HG03342 (cell line): ENCODE measurements around the gene NUCB1.
"Not testable (repeated sequence)": the region's sequence is repeated elsewhere in the genome, so short reads cannot be mapped to it uniquely, and the experiment has no call there.

Experiments used
- ATAC-seq: cut with Tn5 transposase; IDR thresholded peaks from one replicate; pipeline ENCODE4 v1.9.1; 2021; ENCODE audit warnings: mild to moderate bottlenecking, moderate library complexity; ENCODE audit not compliant: unreplicated experiment

The NUCB1 gene

GRCh38 chr19:48905664-48906063 lies 5.6 kb downstream of the NUCB1 start:
- no peak for ATAC-seq

- no peak for ATAC-seq
Observed at GRCh38 chr19:48906324-48906723, 6.2 kb downstream of the NUCB1 start.

- ATAC-seq: no peak
Observed at GRCh38 chr19:48907671-48908070, 7.6 kb downstream of the NUCB1 start.

- not testable (repeated sequence) for ATAC-seq
Observed at GRCh38 chr19:48909424-48910077, 9.4 kb downstream of the NUCB1 start.

GRCh38 chr19:48910803-48911202 lies 10.7 kb downstream of the NUCB1 start:
- no peak for ATAC-seq

- ATAC-seq: no peak
Observed at GRCh38 chr19:48913114-48913889, 13.2 kb downstream of the NUCB1 start.

- ATAC-seq: no peak
Observed at GRCh38 chr19:48914181-48914580, 14.1 kb downstream of the NUCB1 start.

- ATAC-seq: no peak
Observed at GRCh38 chr19:48915757-48916156, 15.6 kb downstream of the NUCB1 start.

- ATAC-seq: no peak
Observed at GRCh38 chr19:48918071-48918470, 18.0 kb downstream of the NUCB1 start.

GRCh38 chr19:48918801-48919247 lies 18.7 kb downstream of the NUCB1 start:
- ATAC-seq: no peak

- ATAC-seq: not testable (repeated sequence)
Observed at GRCh38 chr19:48919271-48919670, 19.2 kb downstream of the NUCB1 start.

- ATAC-seq: no peak
Observed at GRCh38 chr19:48920949-48921348, 20.8 kb downstream of the NUCB1 start.

GRCh38 chr19:48921721-48922500 lies 21.8 kb downstream of the NUCB1 start:
- ATAC-seq: no peak

GRCh38 chr19:48922548-48923490 lies 22.7 kb downstream of the NUCB1 start:
- no peak for ATAC-seq

- no peak for ATAC-seq
Observed at GRCh38 chr19:48925240-48925843, 25.2 kb downstream of the NUCB1 start.

- ATAC-seq: not testable (repeated sequence)
Observed at GRCh38 chr19:48925890-48926289, 25.8 kb downstream of the NUCB1 start.

- ATAC-seq: no peak
Observed at GRCh38 chr19:48926909-48927308, 26.8 kb downstream of the NUCB1 start.

GRCh38 chr19:48927692-48928091 lies 27.6 kb downstream of the NUCB1 start:
- ATAC-seq: not testable (repeated sequence)

GRCh38 chr19:48928164-48929025 lies 28.3 kb downstream of the NUCB1 start:
- ATAC-seq: no peak
